ENCODE measurements around the gene SAFB.
"Not testable (repeated sequence)": the region's sequence is repeated elsewhere in the genome, so short reads cannot be mapped to it uniquely, and the experiment has no call there.

Gene SAFB

DNA sequence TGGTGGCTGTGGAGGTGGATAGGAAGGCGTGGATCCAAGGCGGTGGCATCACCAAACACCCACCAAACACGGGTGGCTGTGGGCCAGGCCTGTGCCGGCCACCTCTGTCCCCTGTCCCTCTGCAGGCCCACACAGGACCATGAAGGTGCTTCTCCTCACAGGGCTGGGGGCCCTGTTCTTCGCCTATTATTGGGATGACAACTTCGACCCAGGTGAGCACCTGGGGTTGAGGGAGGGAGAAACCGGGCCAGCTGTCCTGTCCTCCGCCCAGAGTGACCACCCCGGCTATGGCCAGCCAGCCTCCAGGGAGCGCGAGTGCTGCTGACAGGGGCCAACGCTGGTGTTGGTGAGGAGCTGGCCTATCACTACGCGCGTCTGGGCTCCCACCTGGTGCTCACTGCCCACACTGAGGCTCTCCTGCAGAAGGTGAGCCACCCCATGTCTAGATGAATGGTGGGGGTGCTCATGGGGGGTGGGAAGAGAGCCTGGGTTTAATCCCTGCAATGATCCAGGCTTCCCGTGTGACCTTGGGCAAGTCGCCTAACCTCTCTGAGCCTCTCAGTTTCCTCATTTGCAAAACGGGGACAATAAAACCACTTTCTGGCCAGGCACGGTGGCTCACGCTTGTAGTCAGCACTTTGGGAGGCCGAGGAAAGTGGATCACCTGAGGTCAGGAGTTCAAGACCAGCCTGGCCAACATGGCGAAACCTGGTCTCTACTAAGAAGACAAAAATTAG lies 62.0 kb downstream of the SAFB start:
- DNase-seq (ENCODE audit: low read depth in 2 of 2) = no peak

DNA sequence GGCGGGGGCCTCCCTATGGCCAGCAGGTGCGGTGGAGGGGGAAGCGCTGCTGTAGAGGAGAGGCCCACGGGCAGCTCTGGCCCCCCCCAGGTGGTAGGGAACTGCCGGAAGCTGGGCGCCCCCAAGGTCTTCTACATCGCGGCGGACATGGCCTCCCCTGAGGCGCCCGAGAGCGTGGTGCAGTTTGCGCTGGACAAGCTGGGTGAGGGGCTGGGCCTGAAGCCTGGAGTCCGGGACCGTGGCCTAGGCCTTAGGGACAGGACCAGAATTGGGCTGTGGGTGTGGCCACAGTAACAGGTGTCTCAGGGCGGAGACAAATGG lies 63.4 kb downstream of the SAFB start:
- no peak for DNase-seq (ENCODE audit: low read depth in 2 of 2)

DNA sequence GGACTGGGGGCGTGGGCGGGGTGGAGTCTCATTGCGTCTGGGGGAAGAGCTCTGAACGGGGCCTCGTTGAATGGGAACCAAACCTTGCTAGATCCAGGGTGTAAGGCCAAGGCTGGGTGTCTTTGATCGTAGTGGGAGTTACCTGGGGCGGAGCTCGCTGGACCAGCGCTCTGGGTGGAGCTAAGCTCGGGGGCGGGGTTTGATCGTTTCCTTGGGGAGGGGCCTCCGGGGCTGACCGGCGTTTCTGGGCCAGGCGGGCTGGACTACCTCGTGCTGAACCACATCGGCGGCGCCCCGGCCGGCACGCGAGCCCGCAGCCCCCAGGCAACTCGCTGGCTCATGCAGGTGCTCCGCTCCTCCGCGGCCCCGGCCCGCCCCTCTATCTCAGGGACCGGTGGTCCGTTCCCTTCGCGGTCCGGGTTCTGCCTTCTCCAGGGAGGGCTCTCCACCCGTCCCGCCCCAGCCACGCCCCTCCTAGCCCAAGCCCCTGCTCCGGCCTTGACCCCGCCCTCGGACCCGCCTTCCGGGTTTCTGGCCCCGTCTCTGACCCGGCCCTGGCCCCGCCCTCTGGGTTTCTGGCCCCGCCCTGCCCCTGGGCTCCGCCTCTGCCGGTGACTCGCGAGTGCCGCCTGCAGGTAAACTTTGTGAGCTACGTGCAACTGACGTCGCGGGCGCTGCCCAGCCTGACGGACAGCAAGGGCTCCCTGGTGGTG lies 63.9 kb downstream of the SAFB start:
- DNase-seq (ENCODE audit: low read depth in 2 of 2) = peak; percentile 98 to 100

DNA sequence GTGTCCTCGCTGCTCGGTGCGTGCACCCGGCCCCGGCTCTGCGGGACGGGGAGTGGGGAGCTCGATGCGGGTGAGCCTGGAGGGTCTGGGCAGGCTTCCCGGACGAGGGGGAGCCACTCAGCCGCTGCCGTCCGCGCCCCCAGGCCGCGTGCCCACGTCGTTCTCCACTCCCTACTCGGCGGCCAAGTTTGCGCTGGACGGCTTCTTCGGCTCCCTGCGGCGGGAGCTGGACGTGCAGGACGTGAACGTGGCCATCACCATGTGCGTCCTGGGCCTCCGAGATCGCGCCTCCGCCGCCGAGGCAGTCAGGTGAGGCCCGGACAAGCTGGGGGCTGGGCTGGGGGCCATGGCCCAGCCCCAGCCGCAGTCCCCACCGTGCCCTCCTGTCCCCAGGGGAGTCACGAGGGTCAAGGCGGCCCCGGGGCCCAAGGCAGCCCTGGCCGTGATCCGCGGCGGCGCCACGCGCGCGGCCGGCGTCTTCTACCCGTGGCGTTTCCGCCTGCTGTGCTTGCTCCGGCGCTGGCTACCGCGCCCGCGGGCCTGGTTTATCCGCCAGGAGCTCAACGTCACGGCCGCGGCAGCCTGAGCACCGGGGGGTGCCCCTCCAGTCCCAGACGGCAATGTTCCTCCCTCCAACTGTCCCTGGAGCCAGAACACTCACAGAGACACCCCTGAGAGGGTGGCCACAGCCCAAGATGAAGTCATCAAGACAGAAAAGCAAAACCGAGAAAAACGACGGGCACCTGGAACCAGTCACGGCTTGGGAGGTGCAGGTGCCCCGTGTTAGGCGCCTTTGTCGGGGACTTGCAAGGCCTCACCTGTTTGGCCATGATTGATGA lies 64.7 kb downstream of the SAFB start:
- DNase-seq (ENCODE audit: low read depth in 2 of 2) = no peak

DNA sequence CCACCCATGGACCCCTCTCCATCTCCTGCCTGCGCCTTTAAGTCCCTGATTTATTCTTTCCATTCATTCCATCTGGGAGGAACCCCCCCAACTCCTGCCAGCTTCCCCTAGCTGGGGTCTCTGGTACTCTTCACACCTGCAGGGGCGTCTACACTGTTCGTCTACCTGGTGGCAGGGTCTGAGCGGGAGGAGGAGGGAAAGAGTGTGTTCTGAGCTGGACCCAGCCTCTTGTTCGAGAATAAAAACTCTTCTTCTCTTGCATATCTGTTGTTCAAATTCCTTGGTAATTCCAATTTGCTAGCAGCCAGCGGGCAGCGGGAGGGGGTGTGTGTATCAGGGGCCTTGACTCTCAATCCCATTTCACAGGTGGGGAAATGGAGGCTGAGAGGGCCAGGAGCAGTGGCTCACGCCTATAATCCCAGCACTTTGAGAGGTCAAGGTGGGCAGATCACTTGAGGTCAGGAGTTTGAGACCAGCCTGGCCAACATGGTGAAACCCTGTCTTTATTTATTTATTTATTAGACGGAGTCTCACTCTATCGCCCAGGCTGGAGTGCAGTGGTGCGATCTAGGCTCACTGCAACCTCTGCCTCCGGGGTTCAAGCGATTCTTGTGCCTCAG lies 65.5 kb downstream of the SAFB start:
- DNase-seq (ENCODE audit: low read depth in 2 of 2) = not testable (repeated sequence)

DNA sequence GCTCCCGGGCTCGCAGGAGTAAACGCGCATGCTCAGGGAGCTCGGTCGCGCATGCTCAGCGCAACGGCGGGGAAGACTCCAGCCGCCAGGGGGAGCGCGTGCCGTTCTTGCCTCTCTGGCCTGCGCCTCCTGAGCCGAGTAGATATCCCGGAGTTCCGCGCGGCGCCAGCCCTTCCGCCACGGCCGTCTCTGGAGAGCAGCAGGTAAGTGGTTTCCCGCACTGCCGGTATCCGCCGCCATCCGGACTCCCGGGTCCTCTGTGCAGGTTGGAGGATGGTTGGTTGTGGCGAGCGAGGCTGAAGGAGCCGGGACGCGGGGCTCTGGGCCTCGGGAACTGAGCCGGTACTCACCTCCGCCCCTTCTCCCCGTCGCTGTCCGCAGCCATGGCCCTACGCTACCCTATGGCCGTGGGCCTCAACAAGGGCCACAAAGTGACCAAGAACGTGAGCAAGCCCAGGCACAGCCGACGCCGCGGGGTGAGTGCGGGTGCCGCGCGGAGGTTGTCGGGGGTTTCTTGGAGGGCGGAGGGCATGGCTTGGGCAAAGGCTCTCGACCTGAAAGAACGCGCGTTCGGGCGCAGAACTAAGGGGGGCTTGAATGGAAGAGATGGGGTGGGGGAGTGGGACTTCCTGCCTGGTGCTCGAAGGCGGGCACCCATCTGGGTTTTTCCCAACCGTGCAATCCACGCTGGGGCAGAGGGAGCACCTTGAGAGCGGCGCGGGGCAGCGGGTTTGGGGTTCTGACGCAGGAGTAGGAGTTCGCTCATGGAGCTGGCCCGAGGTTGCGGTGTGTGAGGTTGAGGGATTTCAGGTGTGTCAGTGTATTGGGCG lies 67.5 kb downstream of the SAFB start, which contains the start of gene RPL36:
Gene RPL36 (plus strand): TSS at position 171 of the 830 bp plus-strand sequence. CDS start 213 bp downstream, at position 384.
- peak; percentile 98 to 99 for DNase-seq (ENCODE audit: low read depth in 2 of 2)

DNA sequence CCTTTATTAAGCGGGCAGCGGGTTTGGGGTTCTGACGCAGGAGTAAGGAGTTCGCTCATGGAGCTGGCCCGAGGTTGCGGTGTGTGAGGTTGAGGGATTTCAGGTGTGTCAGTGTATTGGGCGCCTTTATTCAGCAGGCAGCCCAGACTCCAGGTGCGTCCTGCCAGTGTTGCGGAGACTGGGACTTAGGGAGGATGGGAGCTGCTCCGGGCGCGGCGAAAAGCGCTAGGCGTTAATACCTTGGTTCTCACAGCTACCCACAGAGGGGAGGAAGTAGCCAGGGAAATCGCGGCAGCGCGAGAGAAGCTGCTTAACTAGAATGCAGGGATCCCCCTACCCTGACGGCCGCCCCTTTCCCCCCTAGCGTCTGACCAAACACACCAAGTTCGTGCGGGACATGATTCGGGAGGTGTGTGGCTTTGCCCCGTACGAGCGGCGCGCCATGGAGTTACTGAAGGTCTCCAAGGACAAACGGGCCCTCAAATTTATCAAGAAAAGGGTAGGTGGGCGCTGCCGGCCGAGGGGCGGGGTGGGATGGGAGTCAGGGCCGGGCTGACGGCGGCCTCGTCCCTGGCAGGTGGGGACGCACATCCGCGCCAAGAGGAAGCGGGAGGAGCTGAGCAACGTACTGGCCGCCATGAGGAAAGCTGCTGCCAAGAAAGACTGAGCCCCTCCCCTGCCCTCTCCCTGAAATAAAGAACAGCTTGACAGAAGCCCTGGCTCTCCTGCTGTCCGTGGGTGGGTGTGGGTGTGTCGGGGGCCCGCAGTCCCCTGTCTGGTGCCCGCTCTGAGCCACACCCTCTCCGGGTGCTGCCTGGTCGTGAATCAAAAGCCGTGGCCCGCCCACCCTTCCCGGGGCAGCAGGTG lies 68.3 kb downstream of the SAFB start:
- peak; percentile 41 to 61 for DNase-seq (ENCODE audit: low read depth in 2 of 2)

DNA sequence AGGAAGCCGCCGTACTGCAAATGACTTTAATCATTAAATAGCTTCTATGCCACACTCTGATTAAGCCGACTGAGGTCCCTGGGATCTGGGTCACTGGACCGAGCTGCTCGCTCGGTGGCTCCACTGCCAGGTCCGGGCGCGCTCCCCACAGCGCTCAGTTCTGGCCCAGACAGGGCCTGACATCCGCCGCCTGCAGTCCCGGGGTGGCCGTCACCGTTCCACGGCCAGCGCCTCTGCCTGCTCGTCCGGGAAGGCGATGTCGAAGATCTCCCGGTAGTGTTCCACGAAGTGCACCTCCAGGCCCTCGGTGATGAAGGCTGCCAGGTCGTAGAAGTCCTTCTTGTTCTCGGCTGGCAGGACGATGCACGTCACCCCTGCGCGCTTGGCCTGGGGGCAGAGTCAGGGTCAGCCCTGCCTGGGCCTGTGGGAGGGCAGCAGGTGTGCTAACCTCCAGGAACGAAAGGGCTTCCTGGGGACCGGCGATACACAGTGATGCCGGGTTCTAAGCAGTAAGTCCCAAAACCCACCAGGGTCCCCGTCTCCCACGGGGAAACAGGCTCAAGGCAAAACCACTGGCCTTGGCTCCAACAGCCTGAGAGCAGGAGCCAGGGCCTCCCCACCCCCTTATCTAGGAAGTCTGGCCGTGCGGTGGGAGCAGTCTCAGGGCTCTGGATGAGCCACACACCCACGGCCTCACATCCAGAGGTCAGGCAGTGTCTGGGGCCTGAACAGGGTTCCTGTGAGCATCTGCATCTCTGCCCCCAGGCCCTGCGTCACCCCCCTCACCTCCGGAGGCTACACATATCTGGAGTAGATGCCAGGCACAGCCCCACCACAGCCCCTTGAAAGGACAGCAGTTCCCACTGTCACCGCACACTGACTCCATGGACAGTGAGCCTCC lies 69.2 kb downstream of the SAFB start:
- peak in 1 of 2 experiments; percentile 26 for DNase-seq (ENCODE audit: low read depth in 2 of 2)

DNA sequence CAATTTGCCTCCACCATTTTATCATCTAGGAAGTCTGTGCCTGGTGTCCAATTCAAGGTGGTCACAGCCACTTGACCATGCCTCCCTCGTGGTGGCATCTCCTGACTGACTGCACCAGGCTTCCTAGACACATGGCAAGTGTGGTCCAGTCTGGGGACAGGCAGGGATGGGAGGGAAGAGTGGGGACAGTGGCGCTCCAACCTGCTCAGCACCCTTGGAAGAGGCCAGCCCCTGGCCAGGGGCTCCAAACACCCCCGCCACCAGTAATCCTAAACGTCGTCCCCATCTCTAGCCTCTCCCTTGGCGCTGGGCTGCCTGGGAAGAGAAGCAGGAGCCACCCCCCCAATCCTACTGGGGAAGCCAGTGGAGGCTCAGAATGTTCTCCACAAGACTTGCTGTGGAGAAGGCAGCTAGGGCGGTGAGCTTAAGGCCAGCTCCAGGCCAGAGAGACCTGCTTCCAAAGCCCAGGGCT lies 69.9 kb downstream of the SAFB start:
- no peak for DNase-seq (ENCODE audit: low read depth in 2 of 2)

DNA sequence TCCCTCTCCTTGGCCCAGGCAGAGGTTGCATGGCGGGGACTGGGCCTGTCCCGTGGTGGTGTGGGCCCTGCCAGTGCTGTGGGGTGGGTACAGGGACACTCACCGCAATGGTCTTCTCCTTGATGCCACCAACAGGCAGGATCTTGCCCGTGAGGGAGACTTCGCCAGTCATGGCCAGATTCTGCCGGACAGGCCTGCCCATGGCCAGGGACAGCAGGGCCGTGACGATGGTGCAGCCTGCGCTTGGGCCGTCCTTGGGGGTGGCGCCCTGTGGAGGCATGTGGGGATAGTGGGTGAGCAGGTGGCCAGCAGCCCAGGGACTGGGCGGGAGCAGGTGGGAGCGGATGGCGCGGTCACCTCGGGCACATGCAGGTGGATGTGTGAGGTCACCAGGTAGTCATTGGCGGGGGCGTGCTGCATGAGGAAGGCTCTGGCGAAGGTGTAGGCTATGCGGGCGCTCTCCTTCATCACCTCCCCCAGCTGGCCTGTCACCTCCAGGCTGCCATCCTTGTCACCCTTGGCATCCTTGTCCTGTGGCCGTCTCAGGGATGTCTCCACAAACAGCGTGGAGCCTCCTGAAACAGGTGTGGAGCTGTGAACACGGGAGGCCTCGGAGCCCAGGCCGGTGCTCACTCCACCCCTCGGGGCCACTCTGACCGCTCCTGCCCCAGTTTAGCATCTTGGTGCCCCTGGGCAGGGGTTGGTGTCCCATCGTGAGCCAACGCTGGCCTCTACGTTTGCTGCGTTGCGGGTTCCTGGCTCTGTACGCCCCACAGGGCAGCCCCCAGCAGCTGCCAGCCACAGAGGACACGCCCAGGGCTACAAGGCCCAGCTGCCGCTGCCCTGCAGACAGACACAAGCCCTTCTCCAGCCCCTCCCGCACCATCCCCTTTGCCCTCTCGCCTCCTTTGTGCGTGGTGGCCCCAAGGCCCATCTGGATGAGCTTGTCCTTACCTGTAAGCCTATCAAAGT lies 70.6 kb downstream of the SAFB start:
- DNase-seq (ENCODE audit: low read depth in 2 of 2) = no peak

DNA sequence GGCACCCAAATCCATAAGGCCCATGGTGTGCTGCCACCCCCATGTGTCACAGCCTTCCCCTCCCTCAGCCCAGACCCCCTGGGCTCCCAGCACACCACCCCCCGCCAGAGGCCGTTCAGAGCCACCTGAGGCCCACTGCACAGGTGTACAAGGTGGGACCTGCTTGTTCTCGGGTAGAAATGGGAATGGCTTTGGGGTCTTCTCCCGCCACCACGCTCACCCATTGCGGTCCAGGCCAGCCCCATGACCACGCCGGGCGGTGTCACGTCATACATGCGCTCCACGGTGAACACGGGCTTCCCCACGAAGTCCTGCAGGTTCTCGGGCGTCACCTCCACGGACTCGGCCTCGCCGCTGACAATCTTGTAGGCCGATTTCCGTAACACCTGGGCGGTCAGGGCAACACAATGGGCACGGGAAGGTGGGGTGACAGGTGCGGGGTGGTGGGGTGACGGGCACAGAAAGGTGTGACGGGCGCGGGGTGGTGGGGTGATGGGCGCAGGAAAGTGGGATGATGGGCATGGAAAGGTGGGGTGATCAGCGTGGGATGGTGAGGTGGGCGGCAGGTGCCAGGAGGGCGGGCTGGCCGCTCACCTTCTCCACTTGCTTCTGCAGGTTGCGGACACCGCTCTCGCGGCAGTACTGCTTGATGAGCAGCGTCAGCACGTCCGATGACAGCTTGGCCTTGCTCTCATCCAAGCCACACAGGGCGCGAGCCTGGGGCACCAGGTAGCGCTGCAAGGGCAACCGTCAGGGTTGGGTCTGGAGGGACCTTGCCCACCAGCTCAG lies 71.5 kb downstream of the SAFB start:
- no peak for DNase-seq (ENCODE audit: low read depth in 2 of 2)

DNA sequence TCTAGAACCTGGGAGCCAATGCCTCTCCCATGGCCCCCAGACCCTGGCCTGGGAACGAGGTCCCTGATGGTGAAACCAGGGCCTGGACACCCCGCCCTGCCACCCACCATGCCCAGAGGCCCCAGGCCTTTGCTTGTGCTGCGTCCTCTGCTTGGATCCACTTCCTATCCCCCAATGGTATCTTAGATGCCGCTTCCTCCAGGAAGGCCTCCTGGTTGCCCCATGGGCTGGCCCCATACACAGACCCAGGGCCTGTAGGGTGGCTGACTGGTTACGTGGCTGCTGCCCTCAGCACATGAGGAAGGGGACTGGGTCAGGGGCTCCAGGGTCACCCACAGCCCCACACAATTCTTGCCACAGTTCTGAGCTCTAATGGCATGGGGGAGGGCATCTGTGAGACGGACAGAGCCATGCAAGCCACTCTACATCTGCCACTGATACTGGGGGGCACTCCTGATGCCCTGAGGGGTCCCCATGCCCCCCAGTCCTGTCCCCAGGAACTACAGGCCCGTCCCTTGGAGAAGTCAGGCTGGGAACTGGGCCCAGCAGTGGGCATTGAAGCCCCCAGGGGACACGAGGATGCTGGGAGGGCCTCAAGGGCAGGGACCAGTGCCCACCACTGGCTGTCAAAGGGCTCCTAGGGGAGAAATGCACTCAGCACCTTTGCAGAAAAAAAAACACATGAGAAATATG lies 72.2 kb downstream of the SAFB start:
- no peak for DNase-seq (ENCODE audit: low read depth in 2 of 2)

DNA sequence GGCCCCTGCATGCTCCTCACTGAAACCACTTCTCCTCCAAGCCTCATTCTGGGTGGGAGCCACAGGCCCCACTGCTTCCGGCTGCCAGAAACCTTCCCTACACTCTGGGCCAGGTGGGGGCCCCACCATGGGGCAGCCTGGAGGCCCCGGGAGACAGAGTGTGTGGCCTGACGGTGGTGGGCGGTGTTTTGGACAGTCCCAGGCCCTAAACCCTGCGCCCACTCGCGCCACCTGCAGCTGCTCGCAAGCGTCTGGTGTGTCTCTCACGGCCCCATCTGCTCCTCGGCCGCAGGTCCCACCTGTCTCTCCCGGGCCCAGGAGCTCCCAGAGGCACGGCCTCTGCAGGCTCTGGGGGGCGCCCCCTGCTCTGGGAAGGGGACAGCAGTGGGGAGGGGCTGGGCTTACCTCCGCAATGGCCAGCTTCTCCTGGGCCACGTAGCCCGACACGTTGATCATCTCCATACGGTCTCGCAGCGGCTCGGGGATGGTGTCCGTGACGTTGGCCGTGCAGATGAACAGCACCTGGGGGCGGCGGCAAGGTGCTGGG lies 72.8 kb downstream of the SAFB start:
- DNase-seq (ENCODE audit: low read depth in 2 of 2) = no peak

DNA sequence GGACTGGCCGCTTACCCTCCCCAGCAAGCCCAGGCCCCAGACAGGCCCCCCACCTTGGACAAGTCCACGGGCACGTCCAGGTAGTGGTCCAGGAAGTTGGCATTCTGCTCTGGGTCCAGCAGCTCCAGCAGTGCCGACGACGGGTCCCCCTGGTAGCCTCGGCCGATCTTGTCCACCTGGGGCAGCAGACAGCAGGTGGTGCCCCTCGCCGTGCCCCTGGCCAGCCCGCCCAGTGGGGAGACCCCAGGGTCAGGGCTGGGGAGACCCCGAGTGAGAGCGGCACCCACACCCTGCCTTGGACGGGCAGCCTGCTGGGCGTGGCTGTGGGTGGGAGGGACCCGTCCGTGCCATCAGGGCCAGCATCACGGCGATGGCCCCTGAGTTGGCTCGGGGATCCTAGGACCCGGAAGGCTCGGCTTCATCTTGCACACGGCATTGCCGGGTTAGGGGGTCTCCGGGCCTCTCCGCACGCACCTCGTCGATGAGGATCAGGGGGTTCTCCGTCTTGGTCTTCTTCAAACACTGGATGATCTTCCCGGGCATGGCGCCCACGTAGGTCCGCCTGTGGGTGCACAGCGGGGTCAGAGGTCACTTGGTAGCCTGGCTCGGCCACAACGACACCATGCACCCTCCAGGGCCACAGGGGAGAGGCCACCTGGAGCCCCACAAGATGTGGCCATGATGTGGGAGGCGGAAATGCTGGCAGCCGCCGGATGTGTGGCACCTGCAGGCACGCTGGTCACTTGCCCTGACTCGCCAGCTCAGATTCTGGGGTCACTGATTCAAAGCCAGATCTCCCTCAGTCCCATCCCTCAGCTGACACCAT lies 73.5 kb downstream of the SAFB start:
- no peak for DNase-seq (ENCODE audit: low read depth in 2 of 2)
